Measurements from ENCODE around the gene MSRB1.

MSRB1 gene, protein sequence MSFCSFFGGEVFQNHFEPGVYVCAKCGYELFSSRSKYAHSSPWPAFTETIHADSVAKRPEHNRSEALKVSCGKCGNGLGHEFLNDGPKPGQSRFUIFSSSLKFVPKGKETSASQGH

GRCh38 chr16:1942810-1943726 lies at the start of gene MSRB1:
TSS of gene MSRB1 (minus strand) at chr16:1943199. CDS start at chr16:1943156, 43 bp downstream.
- peak; percentile 96 to 97 for DNase-seq (ENCODE audit: low read depth in 2 of 2)

DNA sequence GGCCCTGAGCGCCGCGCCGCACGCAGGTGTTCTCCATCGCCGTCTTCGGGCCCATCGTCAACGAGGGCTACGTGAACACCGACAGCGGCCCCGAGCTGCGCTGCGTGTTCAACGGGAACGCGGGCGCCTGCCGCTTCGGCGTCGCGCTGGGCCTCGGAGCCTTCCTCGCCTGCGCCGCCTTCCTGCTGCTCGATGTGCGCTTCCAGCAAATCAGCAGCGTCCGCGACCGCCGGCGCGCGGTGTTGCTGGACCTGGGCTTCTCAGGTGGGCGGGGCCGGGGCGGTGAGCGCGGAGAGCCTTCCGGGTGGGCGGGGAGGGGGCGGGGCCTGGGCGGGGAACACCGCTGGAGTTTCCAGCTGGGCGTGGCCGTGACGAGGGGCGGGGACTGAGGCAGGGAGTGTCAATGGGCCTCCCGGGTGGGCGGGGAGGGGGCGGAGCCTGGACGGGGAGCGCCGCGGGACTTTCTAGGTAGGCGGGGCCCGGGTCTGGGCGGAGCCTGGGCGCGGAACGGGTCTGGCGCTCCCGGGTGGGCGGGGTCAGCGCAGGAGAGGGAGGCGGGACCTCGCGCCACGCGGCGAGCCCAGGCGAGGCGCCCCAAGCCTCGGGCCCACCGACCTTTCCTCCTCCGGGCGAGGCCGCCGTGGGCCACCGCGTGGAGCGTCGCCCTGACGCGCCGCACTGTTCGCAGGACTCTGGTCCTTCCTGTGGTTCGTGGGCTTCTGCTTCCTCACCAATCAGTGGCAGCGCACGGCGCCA lies 49.1 kb upstream of the MSRB1 start:
- DNase-seq (ENCODE audit: low read depth in 2 of 2), result peak; percentile 95 to 97

DNA sequence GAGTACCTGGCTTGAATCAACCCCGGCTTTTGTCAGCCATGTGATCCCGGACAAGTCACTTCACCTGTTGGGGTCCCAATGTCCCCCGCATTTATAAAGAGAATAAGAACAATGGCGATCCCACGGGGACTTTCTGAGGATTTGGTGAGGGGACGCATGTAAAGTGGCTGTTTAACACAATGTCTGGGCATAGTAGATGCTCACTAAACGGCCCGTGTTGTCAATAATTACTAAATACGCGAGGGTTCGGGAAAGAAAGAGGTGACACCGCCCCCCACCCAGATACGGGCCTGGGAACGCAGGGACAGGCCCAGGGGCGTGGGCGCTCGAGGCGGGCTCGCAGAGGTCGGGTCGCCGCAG lies 48.6 kb upstream of the MSRB1 start:
- no peak for DNase-seq (ENCODE audit: low read depth in 2 of 2)

- DNase-seq (ENCODE audit: low read depth in 2 of 2), result no peak
Measured at GRCh38 chr16:1991135-1991551, 48.1 kb upstream of the MSRB1 start.

DNA sequence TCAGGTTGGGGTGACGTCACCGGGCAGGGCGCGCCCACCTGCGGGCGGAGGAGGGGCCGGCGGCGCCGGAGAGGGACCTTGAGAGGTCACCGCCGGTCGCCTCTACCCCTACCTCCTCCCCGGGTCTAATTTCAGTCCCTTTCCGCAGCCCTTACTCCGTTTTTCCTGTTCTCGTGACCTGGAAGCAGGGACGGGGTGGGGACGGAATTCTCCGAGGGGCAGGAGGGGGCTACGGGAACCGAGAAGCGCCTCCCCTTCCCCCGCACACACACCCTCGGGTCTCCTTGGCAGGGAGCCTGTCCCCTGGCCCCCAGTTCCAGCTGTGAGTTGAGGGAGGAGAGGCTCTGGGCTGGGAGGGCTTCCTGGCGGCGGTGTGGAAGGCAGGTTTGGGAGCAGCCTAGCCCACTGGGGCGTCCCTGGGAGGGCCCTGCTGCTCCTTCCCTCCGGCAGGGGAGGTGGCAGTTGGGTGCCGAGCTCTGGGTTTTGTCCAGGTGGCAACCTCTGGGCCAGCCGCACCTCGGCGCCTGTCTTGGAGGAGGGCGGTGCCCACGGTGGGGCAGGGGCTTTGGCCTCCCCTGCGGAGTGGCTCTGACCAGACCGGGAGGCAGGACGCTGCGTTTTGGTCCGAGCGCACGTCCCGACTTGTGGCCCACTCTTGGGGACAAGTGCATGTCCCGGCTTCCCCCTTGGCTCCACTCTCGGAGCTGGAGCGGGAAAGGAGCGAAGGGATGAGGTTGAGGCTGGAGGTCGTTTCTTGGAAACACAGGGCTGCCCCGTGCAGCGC lies 47.5 kb upstream of the MSRB1 start:
- no peak for DNase-seq (ENCODE audit: low read depth in 2 of 2)

GRCh38 chr16:1990101-1990350 lies 47.0 kb upstream of the MSRB1 start:
- no peak for DNase-seq (ENCODE audit: low read depth in 2 of 2)

- DNase-seq (ENCODE audit: low read depth in 2 of 2), result no peak
Measured at GRCh38 chr16:1989209-1990100, 46.5 kb upstream of the MSRB1 start, which contains the start of gene SYNGR3. TSS of gene SYNGR3 (plus strand) at chr16:1989970. CDS start at chr16:1990103, 133 bp downstream.

GRCh38 chr16:1987198-1987597 lies 44.2 kb upstream of the MSRB1 start:
- DNase-seq (ENCODE audit: low read depth in 2 of 2), result no peak

DNA sequence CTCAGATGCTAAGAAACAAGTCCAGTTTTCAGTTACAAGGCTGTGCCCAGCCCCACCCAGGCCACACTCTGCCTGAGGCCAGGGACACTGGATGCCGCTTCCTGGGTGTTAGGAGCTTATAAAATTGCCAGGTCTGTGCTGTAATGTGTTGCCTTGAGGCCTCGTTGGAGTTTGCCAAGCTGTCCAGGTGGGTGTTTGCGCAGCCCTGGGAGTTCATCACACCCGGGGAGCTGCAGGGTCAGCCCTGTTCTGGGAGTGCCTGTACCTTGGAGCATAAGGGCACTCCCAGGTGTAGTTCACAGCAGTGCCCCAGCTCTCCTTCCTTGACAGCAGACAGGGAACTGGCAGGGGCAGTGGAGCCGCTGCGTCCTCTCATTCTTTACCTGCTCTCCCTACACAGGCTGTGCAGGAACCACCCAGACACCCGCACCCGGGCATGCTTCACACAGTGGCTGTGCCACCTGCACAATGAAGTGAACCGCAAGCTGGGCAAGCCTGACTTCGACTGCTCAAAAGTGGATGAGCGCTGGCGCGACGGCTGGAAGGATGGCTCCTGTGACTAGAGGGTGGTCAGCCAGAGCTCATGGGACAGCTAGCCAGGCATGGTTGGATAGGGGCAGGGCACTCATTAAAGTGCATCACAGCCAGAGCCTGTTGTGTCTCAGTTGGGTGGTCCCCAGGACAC lies 42.6 kb upstream of the MSRB1 start:
- no peak for DNase-seq (ENCODE audit: low read depth in 2 of 2)

- DNase-seq (ENCODE audit: low read depth in 2 of 2), result no peak
Measured at GRCh38 chr16:1984347-1985225, 41.6 kb upstream of the MSRB1 start.

DNA sequence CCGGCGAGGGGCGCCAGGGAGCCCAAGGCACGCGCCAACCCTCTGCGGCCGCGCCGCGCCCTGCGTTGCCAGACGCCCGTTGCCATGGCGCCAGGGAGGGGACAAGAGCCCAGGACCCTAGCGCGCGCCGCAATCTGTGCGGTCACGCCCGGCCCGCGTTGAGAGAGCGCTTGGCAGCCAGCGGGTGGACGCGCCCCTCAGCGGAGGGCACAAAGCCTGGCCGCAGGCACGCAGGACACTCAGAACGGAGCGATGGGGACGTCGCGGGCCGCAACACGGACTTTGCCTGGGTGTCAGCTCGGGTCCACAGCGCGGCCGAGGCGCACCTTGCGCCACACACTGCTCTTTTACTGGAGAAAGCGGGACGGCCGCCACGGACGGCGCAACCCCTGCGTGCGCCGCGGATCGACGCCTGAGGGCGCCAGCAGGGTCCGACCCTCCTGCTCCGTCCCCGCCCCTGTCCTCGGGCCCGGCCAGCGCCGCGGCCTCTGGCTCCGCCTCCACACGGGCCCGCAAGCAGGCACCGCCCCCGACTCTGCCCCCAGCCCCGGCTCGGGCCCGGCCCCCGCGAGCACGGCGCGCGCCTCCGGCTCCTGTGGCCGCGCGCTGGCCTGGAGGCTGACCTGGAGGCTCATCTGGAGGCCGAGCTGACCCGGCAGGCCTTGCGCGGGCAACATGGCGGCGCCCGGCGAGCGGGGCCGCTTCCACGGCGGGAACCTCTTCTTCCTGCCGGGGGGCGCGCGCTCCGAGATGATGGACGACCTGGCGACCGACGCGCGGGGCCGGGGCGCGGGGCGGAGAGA lies 40.7 kb upstream of the MSRB1 start, which contains the start of gene GFER:
Gene GFER, plus strand, starts transcription at position 650 of the 803 bp plus-strand sequence. Its CDS starts 26 bp downstream, at position 676.
- DNase-seq (ENCODE audit: low read depth in 2 of 2), result peak in 1 of 2 donors; percentile 58

DNA sequence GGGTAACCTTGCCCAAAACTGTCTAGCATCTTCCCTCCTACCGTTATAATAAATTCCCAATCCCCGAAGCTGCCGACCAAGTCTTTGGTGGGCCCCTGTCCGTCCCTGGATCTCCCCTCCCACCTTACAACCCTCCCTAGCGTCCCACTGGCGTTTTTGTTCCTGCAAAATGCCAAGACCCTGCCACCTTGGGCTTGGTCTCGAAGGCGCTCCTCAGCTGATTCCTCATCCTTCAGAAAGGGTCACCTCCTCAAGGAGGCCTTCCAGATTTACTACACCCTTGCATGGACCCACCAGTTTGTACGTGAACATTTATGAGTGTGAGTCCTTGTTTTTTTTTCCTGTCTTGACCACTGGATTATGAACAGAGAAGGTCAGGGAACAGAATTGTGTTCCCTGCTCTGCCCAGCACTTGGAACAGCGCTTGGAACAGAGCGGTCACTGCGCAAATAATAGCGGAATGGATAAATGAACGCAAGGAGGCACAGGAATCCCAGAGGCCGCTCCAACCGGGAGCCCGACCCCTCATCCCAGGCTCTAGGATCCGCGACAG lies 40.1 kb upstream of the MSRB1 start:
- DNase-seq (ENCODE audit: low read depth in 2 of 2), result no peak

DNA sequence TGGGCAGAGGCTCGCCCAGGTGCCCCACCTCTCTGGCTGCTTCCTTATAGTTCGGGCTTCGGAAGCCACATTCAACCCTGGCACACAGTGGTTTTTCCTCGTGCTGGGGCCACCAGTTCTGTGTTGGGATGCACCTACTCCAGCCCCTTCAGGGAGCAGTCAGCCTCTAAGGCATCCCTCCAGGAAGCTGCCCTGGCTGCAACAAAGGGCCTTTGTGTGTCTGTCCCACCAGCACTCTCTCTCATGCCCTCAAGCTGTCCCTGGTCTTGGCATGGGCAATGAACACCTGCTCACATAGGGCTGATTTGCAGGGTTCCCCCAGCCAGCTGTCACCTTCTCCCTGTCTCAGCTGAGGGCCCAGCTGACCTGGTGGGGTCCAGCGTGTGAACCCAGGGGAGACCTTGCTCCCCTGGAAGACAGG lies 39.0 kb upstream of the MSRB1 start:
- DNase-seq (ENCODE audit: low read depth in 2 of 2), result no peak

DNA sequence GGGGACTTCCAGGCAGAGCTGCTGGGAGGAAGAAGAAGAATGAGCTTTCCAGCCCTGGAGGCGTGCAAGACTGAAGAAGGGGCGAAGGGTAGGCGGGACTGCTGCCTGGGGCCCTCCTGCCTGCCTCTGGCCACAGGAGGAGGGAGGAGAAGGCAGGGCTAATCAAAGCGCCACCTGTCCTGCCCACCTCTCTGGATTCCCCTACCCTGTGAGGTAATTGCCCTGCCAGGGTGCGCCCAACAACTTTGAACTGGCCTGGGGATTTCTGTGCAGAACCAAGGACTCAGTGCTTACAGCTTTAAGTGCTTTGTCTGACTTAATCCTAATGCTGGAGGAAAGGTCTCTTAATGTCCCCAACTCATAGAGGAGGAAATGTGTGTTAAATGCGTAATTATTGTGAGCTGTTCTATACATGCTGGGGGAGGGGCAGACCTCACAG lies 38.4 kb upstream of the MSRB1 start, which contains the start of gene NOXO1:
Gene NOXO1, minus strand, starts transcription at position 72 of the 439 bp plus-strand sequence. CDS start 290 bp downstream, outside the sequence.
- no peak for DNase-seq (ENCODE audit: low read depth in 2 of 2)

- no peak for DNase-seq (ENCODE audit: low read depth in 2 of 2)
Measured at GRCh38 chr16:1980770-1981087, 37.7 kb upstream of the MSRB1 start.

GRCh38 chr16:1980030-1980769 lies 37.2 kb upstream of the MSRB1 start:
- DNase-seq (ENCODE audit: low read depth in 2 of 2), result no peak
